ENCODE measurements around the gene DNAJC18.

DNAJC18 gene

GRCh38 chr5:139415221-139415861 is 24.0 kb downstream of the DNAJC18 start:
- POLR2A ChIA-PET, result no interaction called here
- no peak overlapping the region for H3K4me3 ChIP-seq (ENCODE audit: low read depth, low read length)
- H3K9me3 ChIP-seq (ENCODE audit: control insufficient read depth, insufficient read depth, low read depth, low read length), result no peaks in the 10 kb centered on the region
- no peak overlapping the region for H3K27ac ChIP-seq (ENCODE audit: extremely low read depth, low read depth, low read length)
- CTCF ChIA-PET, result interaction anchor here (0.6 to 2.6 kb wide), 3 partner anchors 13 to 365 kb away, joined by 3 to 9 read pairs (median 5); no protein-coding TSS in a partner anchor
- peaks cover 3% of the 10 kb centered on the region; the same call in 1 of the 2 replicates for H3K4me1 ChIP-seq (ENCODE audit: control insufficient read depth, insufficient read depth, low read length)
- H3K36me3 ChIP-seq (ENCODE audit: control insufficient read depth in 2 of 2, insufficient read depth in 1 of 2, low read length in 2 of 2), result peaks cover 13 to 69% of the 10 kb centered on the region in 2 experiments
- TF ChIP-seq ZNF112 (tag by site-specific recombination; IDR thresholded peaks at IDR 0.05) (no peak), ZBTB20 (tag by site-specific recombination; IDR thresholded peaks at IDR 0.05) (no peak), ZNF394 (tag by site-specific recombination; IDR thresholded peaks at IDR 0.05; ENCODE audit: borderline replicate concordance) (no peak), SP3 (tag by site-specific recombination; IDR thresholded peaks at IDR 0.05) (no peak), RBAK (tag by site-specific recombination; IDR thresholded peaks at IDR 0.05) (no peak), ZNF138 (tag by site-specific recombination; IDR thresholded peaks at IDR 0.05; ENCODE audit: borderline replicate concordance) (no peak), PRDM4 (tag by site-specific recombination; IDR thresholded peaks at IDR 0.05) (no peak)

- ChIA-PET POLR2A (no interaction called here), CTCF (interaction anchor here (0.6 to 2.6 kb wide), 7 partner anchors 8 to 459 kb away, joined by 3 to 9 read pairs (median 4); partner anchors contain the start of gene SPATA24)
- no peak for TF ChIP-seq ZNF155 (tag by site-specific recombination; IDR thresholded peaks at IDR 0.05)
- no peak for TF ChIP-seq SETDB1 (IDR thresholded peaks at IDR 0.05; ENCODE audit: insufficient read length, low read length)
- TF ChIP-seq TCF7L2 (IDR thresholded peaks at IDR 0.05; ENCODE audit: borderline replicate concordance, low read depth, low read length), result no peak
- no peak for TF ChIP-seq ZNF433 (tag by site-specific recombination; IDR thresholded peaks at IDR 0.05; ENCODE audit: low read depth)
- TF ChIP-seq ZNF174 (tag by site-specific recombination; IDR thresholded peaks at IDR 0.05), result no peak
- no peak for TF ChIP-seq ZEB2 (tag by site-specific recombination; IDR thresholded peaks at IDR 0.05)
- no peak for TF ChIP-seq ZNF19 (tag by site-specific recombination; IDR thresholded peaks at IDR 0.05; ENCODE audit: low read depth)
- TF ChIP-seq SP7 (tag by site-specific recombination; IDR thresholded peaks at IDR 0.05), result no peak
- no peak for TF ChIP-seq ZNF549 (tag by site-specific recombination; IDR thresholded peaks at IDR 0.05)
- TF ChIP-seq ZNF791 (tag by site-specific recombination; IDR thresholded peaks at IDR 0.05), result no peak
- no peak for TF ChIP-seq ZNF175 (tag by site-specific recombination; IDR thresholded peaks at IDR 0.05)
- no peak for TF ChIP-seq SCRT2 (tag by site-specific recombination; IDR thresholded peaks at IDR 0.05)
- TF ChIP-seq YY2 (tag by site-specific recombination; IDR thresholded peaks at IDR 0.05), result no peak
- TF ChIP-seq ZNF10 (tag by site-specific recombination; IDR thresholded peaks at IDR 0.05), result no peak
- no peak for TF ChIP-seq ZNF184 (tag by site-specific recombination; IDR thresholded peaks at IDR 0.05)
- H3K4me1 ChIP-seq (ENCODE audit: control insufficient read depth, insufficient read depth, low read length), result peaks cover 3% of the 10 kb centered on the region; the same call in 1 of the 2 replicates
- H3K36me3 ChIP-seq (ENCODE audit: control insufficient read depth in 2 of 2, insufficient read depth in 1 of 2, low read length in 2 of 2), result peaks cover 10 to 62% of the 10 kb centered on the region in 2 experiments
- no peaks in the 10 kb centered on the region for H3K9me3 ChIP-seq (ENCODE audit: control insufficient read depth, insufficient read depth, low read depth, low read length)
- H3K27ac ChIP-seq (ENCODE audit: extremely low read depth, low read depth, low read length), result no peak overlapping the region
- H3K4me3 ChIP-seq (ENCODE audit: low read depth, low read length), result no peak overlapping the region
Observed at GRCh38 chr5:139414581-139415130, 24.7 kb downstream of the DNAJC18 start.

Measured in HEK293 (cell line).